ENCODE data around the gene PCDHB11.
"Not testable (repeated sequence)": the region's sequence is repeated elsewhere in the genome, so short reads cannot be mapped to it uniquely, and the experiment has no call there.

GRCh38 chr5:141179371-141179770 is 20.1 kb upstream of the PCDHB11 start:
- not testable (repeated sequence) for TF ChIP-seq CTCF, POLR2A (IDR thresholded peaks at IDR 0.05)
